Lung (tissue), 12 donors: Measurements from ENCODE around the gene MAPKAPK2. TPM values are rescaled to one million over a fixed set of nuclear protein-coding genes. Genes with fewer than 3 reads are reported as not detected.

Experiments
- ATAC-seq: fragments of 200-7000 bp; cut with Tn5 transposase; one replicate; pipeline ENCODE4 v1.9.1; 2020; ENCODE audit warnings: moderate number of reproducible peaks; ENCODE audit not compliant: insufficient read depth, low FRiP score
- DNase-seq, 3 donors: peaks; one replicate each; pipeline ENCODE4 v3.0.0-alpha.2; 2013 to 2017
- H3K27ac ChIP-seq, 2 donors: one replicate each; pipeline ENCODE4 v1.5.1; 2013; ENCODE audit warnings: mild to moderate bottlenecking in 2 of 2, moderate library complexity in 2 of 2, control low read depth in 1 of 2, inconsistent platforms in 1 of 2, low read depth in 1 of 2, low read length in 1 of 2
- H3K27me3 ChIP-seq, 3 donors: one replicate each; pipeline ENCODE4 v1.5.1; 2013; ENCODE audit warnings: low read length in 2 of 3; ENCODE audit not compliant: control insufficient read depth in 3 of 3, insufficient read depth in 3 of 3
- H3K36me3 ChIP-seq, 4 donors: one replicate each; pipeline ENCODE4 v1.5.1; 2013; ENCODE audit warnings: low read length in 4 of 4, mild to moderate bottlenecking in 1 of 4, moderate library complexity in 1 of 4; ENCODE audit not compliant: control insufficient read depth in 4 of 4, insufficient read depth in 4 of 4
- H3K4me1 ChIP-seq, 5 donors: one replicate each; pipeline ENCODE4 v1.5.1; 2013; ENCODE audit warnings: low read length in 5 of 5, mild to moderate bottlenecking in 2 of 5, moderate library complexity in 1 of 5; ENCODE audit not compliant: control insufficient read depth in 5 of 5, insufficient read depth in 5 of 5
- H3K4me3 ChIP-seq: one replicate; pipeline ENCODE4 v1.5.1; 2013; ENCODE audit warnings: mild to moderate bottlenecking, control low read depth, moderate library complexity
- H3K9ac ChIP-seq, 2 donors: one replicate each; pipeline ENCODE4 v1.5.1; 2013; ENCODE audit warnings: low read length in 2 of 2, control low read depth in 1 of 2; ENCODE audit not compliant: insufficient read depth in 1 of 2
- H3K9me3 ChIP-seq, 4 donors: one replicate each; pipeline ENCODE4 v1.5.1; 2013; ENCODE audit warnings: low read length in 3 of 4, mild to moderate bottlenecking in 1 of 4, moderate library complexity in 1 of 4; ENCODE audit not compliant: control insufficient read depth in 4 of 4, insufficient read depth in 3 of 4
- WGBS, 2 donors: extraction: QIAGEN DNeasy Blood & Tissue Kit; methylation state at CpG; one replicate each; pipeline ENCODE4 v1.1.7; 2013; 5-methylcytosine and 5-hydroxymethylcytosine counted together
- polyA plus RNA-seq, 2 donors: library from polyadenylated mRNA; stranded (reverse); fragments of 200-250 nt; gene quantifications; one replicate each; pipeline ENCODE4 v1.2.1, GENCODE V29; 2013
- total RNA-seq, 2 donors: library from RNA; depleted of rRNA in 1 of 2; stranded (reverse); fragments of >200 nt in 1 of 2; gene quantifications; one replicate each; pipeline ENCODE4 v1.2.1, GENCODE V29; 2014 to 2021
- TF ChIP-seq, protein P1 (sequence below): IDR thresholded peaks from 2 replicates; pipeline ENCODE4 v1.5.1; 2012; ENCODE audit warnings: mild to moderate bottlenecking; ENCODE audit errors: control extremely low read depth, extremely low read depth
- donor health status: control.
- donor health status: control.
- donor health status: Bipolar disorder and iron deficiency.
- donor health status: healthy.
- donor health status: DM: yes; HTN: yes; CAD: no.

The MAPKAPK2 gene
- total and polyA plus RNA-seq, 4 donors: 35.8 to 116 (median 75.1) TPM

DNA sequence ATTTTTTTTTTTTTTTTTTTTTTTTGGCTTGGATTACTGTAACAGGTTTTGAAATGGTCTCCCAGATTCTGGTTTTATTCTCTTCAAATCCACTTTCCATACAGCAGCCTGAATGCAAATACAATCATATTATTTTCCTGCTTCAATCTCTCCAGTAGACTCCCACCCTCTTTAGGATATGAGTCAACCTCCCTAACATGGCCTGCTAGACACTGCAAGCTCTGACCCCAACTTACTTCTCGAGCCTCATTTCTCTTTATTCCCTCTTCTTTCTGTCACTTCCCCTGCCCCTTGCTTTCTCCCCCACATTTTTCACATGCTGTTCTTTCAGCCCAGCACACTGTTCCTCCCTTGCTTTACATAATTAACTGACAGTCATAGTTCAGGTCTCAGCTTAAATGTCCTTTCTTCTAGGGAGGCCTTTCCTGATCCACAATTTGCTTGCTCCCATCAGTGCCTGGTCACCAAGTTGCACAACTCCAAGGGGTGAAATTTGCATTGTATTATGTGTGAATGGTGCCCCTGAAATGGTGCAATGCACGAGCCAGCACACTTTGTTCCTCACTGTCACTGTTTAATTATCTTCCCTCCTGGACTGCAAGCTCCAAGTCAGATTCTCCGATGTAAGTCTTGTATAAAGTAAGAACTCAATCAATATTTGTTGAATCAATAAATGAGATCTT, 63.8 kb downstream of the MAPKAPK2 start:
- DNase-seq (no peak), ATAC-seq (no peak)
- Histone ChIP-seq H3K4me3 (no peak overlapping the region), H3K27ac (no peak overlapping the region), H3K27me3 (peaks cover 0 to 3% (median 0%) of the 10 kb centered on the region in 3 donors), H3K9ac (no peak overlapping the region), H3K9me3 (no peaks in the 10 kb centered on the region), H3K36me3 (no peaks in the 10 kb centered on the region), H3K4me1 (peaks cover 0 to 3% (median 0%) of the 10 kb centered on the region in 5 donors)
- WGBS, 2 donors: 45 to 73% methylated on average over 3 of the region's 3 CpGs
- TF ChIP-seq, protein P1, sequence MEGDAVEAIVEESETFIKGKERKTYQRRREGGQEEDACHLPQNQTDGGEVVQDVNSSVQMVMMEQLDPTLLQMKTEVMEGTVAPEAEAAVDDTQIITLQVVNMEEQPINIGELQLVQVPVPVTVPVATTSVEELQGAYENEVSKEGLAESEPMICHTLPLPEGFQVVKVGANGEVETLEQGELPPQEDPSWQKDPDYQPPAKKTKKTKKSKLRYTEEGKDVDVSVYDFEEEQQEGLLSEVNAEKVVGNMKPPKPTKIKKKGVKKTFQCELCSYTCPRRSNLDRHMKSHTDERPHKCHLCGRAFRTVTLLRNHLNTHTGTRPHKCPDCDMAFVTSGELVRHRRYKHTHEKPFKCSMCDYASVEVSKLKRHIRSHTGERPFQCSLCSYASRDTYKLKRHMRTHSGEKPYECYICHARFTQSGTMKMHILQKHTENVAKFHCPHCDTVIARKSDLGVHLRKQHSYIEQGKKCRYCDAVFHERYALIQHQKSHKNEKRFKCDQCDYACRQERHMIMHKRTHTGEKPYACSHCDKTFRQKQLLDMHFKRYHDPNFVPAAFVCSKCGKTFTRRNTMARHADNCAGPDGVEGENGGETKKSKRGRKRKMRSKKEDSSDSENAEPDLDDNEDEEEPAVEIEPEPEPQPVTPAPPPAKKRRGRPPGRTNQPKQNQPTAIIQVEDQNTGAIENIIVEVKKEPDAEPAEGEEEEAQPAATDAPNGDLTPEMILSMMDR: no peak

DNA sequence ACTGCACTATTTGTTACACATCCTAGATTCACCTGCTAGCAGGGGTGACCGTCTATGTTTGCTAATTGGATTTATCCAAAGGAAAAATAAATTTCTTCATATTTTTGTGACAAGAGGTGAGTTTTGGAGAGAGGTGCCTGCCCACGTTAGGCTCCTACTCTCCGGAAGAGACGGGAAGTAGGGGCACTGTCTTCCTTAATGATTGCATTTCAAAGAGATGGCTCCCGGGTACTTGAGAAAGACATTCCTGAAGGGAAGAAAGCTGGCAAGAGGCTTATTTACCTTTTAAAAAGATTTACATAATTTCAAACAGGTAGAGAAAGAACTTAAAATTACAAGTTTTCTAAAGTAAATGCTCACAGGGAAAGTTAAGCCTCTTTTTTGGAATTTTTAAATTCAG, 67.2 kb downstream of the MAPKAPK2 start:
- TF ChIP-seq, protein P1: no peak
- Histone ChIP-seq H3K36me3 (no peaks in the 10 kb centered on the region), H3K9ac (no peak overlapping the region), H3K4me3 (no peak overlapping the region), H3K9me3 (no peaks in the 10 kb centered on the region), H3K4me1 (peaks cover 0 to 3% (median 0%) of the 10 kb centered on the region in 5 donors), H3K27ac (no peak overlapping the region), H3K27me3 (peaks cover 0 to 3% (median 0%) of the 10 kb centered on the region in 3 donors)
- ATAC-seq (no peak), DNase-seq (no peak)
- WGBS, 2 donors: 67 to 75% methylated on average over 5 of the region's 5 CpGs

DNA sequence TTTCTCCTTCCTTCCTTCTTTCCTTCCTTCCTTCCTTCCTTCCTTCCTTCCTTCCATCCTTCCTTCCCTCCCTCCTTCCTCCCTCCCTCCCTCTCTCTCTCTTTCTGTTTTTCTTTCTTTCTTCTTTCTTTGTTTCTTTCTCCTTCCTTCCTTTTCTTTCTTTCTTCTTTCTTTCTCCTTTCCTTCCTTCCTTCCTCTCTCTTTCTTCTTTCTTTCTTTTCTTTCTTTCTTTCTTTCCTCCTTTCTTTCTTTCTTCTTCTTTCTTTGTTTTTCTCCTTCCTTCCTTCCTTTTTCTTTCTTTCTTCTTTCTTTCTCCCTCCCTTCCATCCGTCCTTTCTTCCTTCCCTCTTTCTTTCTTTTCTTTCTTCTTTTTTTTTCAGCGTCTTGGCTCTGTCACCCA, 67.8 kb downstream of the MAPKAPK2 start:
- peaks cover 0 to 3% (median 0%) of the 10 kb centered on the region in 5 donors for H3K4me1 ChIP-seq
- no peak for DNase-seq
- ATAC-seq: no peak
- H3K4me3 ChIP-seq: no peak overlapping the region
- WGBS, 2 donors: 82 to 84% methylated on average over 2 of the region's 2 CpGs
- no peaks in the 10 kb centered on the region for H3K36me3 ChIP-seq
- H3K27me3 ChIP-seq: peaks cover 0 to 5% (median 0%) of the 10 kb centered on the region in 3 donors
- no peak overlapping the region for H3K27ac ChIP-seq
- no peaks in the 10 kb centered on the region for H3K9me3 ChIP-seq
- TF ChIP-seq, protein P1: no peak
- no peak overlapping the region for H3K9ac ChIP-seq
